ENCODE data around the gene IL17RC. TPM values are rescaled to one million over a fixed set of nuclear protein-coding genes. Genes with fewer than 3 reads are reported as not detected.
"Not testable (repeated sequence)": the region's sequence is repeated elsewhere in the genome, so short reads cannot be mapped to it uniquely, and the experiment has no call there.

IL17RC gene
- total RNA-seq, 1 experiment from 2014 or later = 23.6 TPM

GRCh38 chr3:9869955-9870354 lies 46.9 kb upstream of the IL17RC start:
- ATAC-seq = no peak
- no TSS peak for BruUV-seq (replicated peaks)
- no peak overlapping the region for H3K27ac ChIP-seq (ENCODE audit: low read length)

DNA sequence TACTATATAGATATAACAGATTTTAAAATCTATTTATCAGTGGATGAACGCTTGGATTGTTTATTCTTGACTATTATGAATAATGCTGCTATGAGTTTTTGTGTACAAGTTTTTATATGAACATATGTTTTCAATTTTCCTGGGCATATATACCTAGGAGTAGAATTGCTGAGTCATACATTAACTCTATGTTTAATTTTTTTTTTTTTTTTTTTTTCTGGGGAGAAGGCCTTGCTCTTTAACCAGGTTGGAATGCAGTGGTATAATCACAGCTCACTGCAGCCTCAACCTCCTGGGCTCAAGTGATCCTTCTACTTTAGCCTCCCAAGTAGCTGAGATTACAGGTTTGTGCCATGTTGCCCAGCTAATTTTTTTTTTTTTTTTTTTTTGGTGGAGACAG lies 45.9 kb upstream of the IL17RC start:
- ATAC-seq (no peak), DNase-seq (ENCODE audit: low read depth, low spot score) (no peak)
- no TSS peak for BruUV-seq (replicated peaks)
- Histone ChIP-seq H3K27me3 (ENCODE audit: control insufficient read depth, insufficient read depth, low read length) (no peaks in the 10 kb centered on the region), H3K4me3 (ENCODE audit: low read depth in 2 of 2, low read length in 2 of 2) (no peak overlapping the region), H3K4me1 (ENCODE audit: control insufficient read depth, insufficient read depth, low read length) (no peaks in the 10 kb centered on the region), H3K27ac (ENCODE audit: low read length) (no peak overlapping the region), H3K36me3 (ENCODE audit: control insufficient read depth, insufficient read depth, low read length) (no peaks in the 10 kb centered on the region), H3K9me3 (ENCODE audit: control insufficient read depth, insufficient read depth, low read depth, low read length) (no peaks in the 10 kb centered on the region)
- ChIA-PET POLR2A (interaction anchor here (0.6 to 0.7 kb wide), 2 partner anchors 76 to 122 kb away, joined by 5 to 16 read pairs; no protein-coding TSS in a partner anchor), CTCF (interaction anchor here (0.7 kb wide), 1 partner anchor 18 kb away, joined by 9 read pairs; no protein-coding TSS in a partner anchor)
- no peak for TF ChIP-seq POLR2AphosphoS5 (IDR thresholded peaks at IDR 0.05; ENCODE audit: low read depth, low read length)
- TF ChIP-seq REST (IDR thresholded peaks at IDR 0.05; ENCODE audit: insufficient read depth in 1 of 2, low read depth in 2 of 2, low read length in 1 of 2) = no peak
- in situ Hi-C loops (cut with HindIII; ENCODE audit: low pct_unique_long_range_greater_than_20kb, low sequenced_read_pairs) = no loop called here
- intact Hi-C loops (cut with micrococcal nuclease; ENCODE audit: unreplicated experiment) = no loop called here

More at GRCh38 chr3:9869955-9870354, 46.9 kb upstream of the IL17RC start:
- TF ChIP-seq TCF7L2 (IDR thresholded peaks at IDR 0.05; ENCODE audit: low read depth, low read length) (no peak), REST (IDR thresholded peaks at IDR 0.05; ENCODE audit: insufficient read depth in 1 of 2, low read depth in 2 of 2, low read length in 1 of 2) (no peak)
- TF ChIP-seq, protein P1, sequence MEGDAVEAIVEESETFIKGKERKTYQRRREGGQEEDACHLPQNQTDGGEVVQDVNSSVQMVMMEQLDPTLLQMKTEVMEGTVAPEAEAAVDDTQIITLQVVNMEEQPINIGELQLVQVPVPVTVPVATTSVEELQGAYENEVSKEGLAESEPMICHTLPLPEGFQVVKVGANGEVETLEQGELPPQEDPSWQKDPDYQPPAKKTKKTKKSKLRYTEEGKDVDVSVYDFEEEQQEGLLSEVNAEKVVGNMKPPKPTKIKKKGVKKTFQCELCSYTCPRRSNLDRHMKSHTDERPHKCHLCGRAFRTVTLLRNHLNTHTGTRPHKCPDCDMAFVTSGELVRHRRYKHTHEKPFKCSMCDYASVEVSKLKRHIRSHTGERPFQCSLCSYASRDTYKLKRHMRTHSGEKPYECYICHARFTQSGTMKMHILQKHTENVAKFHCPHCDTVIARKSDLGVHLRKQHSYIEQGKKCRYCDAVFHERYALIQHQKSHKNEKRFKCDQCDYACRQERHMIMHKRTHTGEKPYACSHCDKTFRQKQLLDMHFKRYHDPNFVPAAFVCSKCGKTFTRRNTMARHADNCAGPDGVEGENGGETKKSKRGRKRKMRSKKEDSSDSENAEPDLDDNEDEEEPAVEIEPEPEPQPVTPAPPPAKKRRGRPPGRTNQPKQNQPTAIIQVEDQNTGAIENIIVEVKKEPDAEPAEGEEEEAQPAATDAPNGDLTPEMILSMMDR (IDR thresholded peaks at IDR 0.05) = no peak
- ChIA-PET POLR2A (no interaction called here), CTCF (no interaction called here)
- in situ Hi-C loops (cut with HindIII; ENCODE audit: low pct_unique_long_range_greater_than_20kb, low sequenced_read_pairs) = no loop called here
- Histone ChIP-seq H3K9me3 (ENCODE audit: control insufficient read depth, insufficient read depth, low read depth, low read length) (no peaks in the 10 kb centered on the region), H3K4me1 (ENCODE audit: control insufficient read depth, insufficient read depth, low read length) (no peaks in the 10 kb centered on the region), H3K36me3 (ENCODE audit: control insufficient read depth, insufficient read depth, low read length) (no peaks in the 10 kb centered on the region), H3K4me3 (ENCODE audit: low read depth in 2 of 2, low read length in 2 of 2) (no peak overlapping the region), H3K27me3 (ENCODE audit: control insufficient read depth, insufficient read depth, low read length) (no peaks in the 10 kb centered on the region)
- DNase-seq (ENCODE audit: low read depth, low spot score) = no peak
- intact Hi-C loops (cut with micrococcal nuclease; ENCODE audit: unreplicated experiment) = no loop called here

GRCh38 chr3:9872067-9872466 lies 44.8 kb upstream of the IL17RC start:
- H3K9me3 ChIP-seq (ENCODE audit: control insufficient read depth, insufficient read depth, low read depth, low read length); POLR2A ChIA-PET; H3K27ac ChIP-seq (ENCODE audit: low read length); ATAC-seq; DNase-seq (ENCODE audit: low read depth, low spot score); BruUV-seq (replicated peaks); H3K4me3 ChIP-seq (ENCODE audit: low read depth in 2 of 2, low read length in 2 of 2); intact Hi-C loops (cut with micrococcal nuclease; ENCODE audit: unreplicated experiment); H3K27me3 ChIP-seq (ENCODE audit: control insufficient read depth, insufficient read depth, low read length); H3K4me1 ChIP-seq (ENCODE audit: control insufficient read depth, insufficient read depth, low read length); CTCF ChIA-PET; H3K36me3 ChIP-seq (ENCODE audit: control insufficient read depth, insufficient read depth, low read length); in situ Hi-C loops (cut with HindIII; ENCODE audit: low pct_unique_long_range_greater_than_20kb, low sequenced_read_pairs): not testable (repeated sequence)

Data from Panc1 (cell line).